Activated CD8-positive, alpha-beta memory T cell treated with anti-CD3 and anti-CD28 coated beads for 36 hours (primary cell): ENCODE measurements around the gene PTER. TPM values are rescaled to one million over a fixed set of nuclear protein-coding genes. Genes with fewer than 3 reads are reported as not detected.

Experiments
- CTCF ChIA-PET: fragments of 350-600 bp; sonication (Branson Sonifier 250); formaldehyde crosslinking; loops from one replicate; lab custom pipeline; 2021; ENCODE audit warnings: antibody characterized with exemption; lab: Charles Lee
- POLR2A ChIA-PET: fragments of 350-600 bp; sonication (Branson Sonifier 250); formaldehyde crosslinking; loops from one replicate; lab custom pipeline; 2021; ENCODE audit warnings: antibody characterized with exemption; lab: Charles Lee
- total RNA-seq, 2 experiments: library from RNA; stranded (reverse); gene quantifications; one replicate each; pipeline ENCODE4 v1.2.3, GENCODE V29; 2021

PTER gene
- total RNA-seq, 2 experiments from 2014 or later: 26.4 to 27.0 TPM

- CTCF ChIA-PET: no interaction called here
- POLR2A ChIA-PET: no interaction called here
Observed at GRCh38 chr10:16458166-16458955, 21.6 kb downstream of the PTER start.

GRCh38 chr10:16459423-16459939, 22.7 kb downstream of the PTER start:
- ChIA-PET POLR2A (no interaction called here), CTCF (no interaction called here)

- POLR2A ChIA-PET: no interaction called here
- CTCF ChIA-PET: no interaction called here
Observed at GRCh38 chr10:16466001-16466400, 29.2 kb downstream of the PTER start.

- ChIA-PET POLR2A (no interaction called here), CTCF (no interaction called here)
Observed at GRCh38 chr10:16470747-16471146, 33.9 kb downstream of the PTER start.

GRCh38 chr10:16472828-16473227, 36.0 kb downstream of the PTER start:
- POLR2A ChIA-PET: no interaction called here
- CTCF ChIA-PET: no interaction called here

GRCh38 chr10:16477757-16478156, 40.9 kb downstream of the PTER start:
- ChIA-PET POLR2A (no interaction called here), CTCF (no interaction called here)

GRCh38 chr10:16478801-16479200, 42.0 kb downstream of the PTER start:
- ChIA-PET POLR2A (no interaction called here), CTCF (interaction anchor here (0.7 kb wide), 1 partner anchor 35 kb away, joined by 3 read pairs; no protein-coding TSS in a partner anchor)

- ChIA-PET CTCF (no interaction called here), POLR2A (no interaction called here)
Observed at GRCh38 chr10:16481052-16481728, 44.4 kb downstream of the PTER start.

- CTCF ChIA-PET: interaction anchor here (1.5 kb wide), 1 partner anchor 10 kb away, joined by 3 read pairs; no protein-coding TSS in a partner anchor
- POLR2A ChIA-PET: no interaction called here
Observed at GRCh38 chr10:16483241-16483917, 46.6 kb downstream of the PTER start.

GRCh38 chr10:16490511-16490910, 53.7 kb downstream of the PTER start:
- CTCF ChIA-PET: no interaction called here
- POLR2A ChIA-PET: no interaction called here

- ChIA-PET POLR2A (no interaction called here), CTCF (no interaction called here)
Observed at GRCh38 chr10:16491933-16492332, 55.1 kb downstream of the PTER start.

GRCh38 chr10:16493884-16494536, 57.2 kb downstream of the PTER start:
- ChIA-PET POLR2A (no interaction called here), CTCF (no interaction called here)

- CTCF ChIA-PET: no interaction called here
- POLR2A ChIA-PET: no interaction called here
Observed at GRCh38 chr10:16497911-16498310, 61.1 kb downstream of the PTER start.

- POLR2A ChIA-PET: no interaction called here
- CTCF ChIA-PET: no interaction called here
Observed at GRCh38 chr10:16505161-16505560, 68.4 kb downstream of the PTER start.

GRCh38 chr10:16509996-16510395, 73.2 kb downstream of the PTER start:
- ChIA-PET CTCF (no interaction called here), POLR2A (no interaction called here)

GRCh38 chr10:16510843-16511242, 74.0 kb downstream of the PTER start:
- POLR2A ChIA-PET: no interaction called here

GRCh38 chr10:16518822-16519221, 82.0 kb downstream of the PTER start:
- ChIA-PET POLR2A (no interaction called here), CTCF (interaction anchor here (0.7 kb wide), 1 partner anchor 741 kb away, joined by 3 read pairs; no protein-coding TSS in a partner anchor)

More at GRCh38 chr10:16510843-16511242, 74.0 kb downstream of the PTER start:
- CTCF ChIA-PET: no interaction called here

- CTCF ChIA-PET: interaction anchor here (0.7 kb wide), 1 partner anchor 742 kb away, joined by 3 read pairs; no protein-coding TSS in a partner anchor
- POLR2A ChIA-PET: no interaction called here
Observed at GRCh38 chr10:16519250-16519907, 82.6 kb downstream of the PTER start.
